NCI-H748 (cell line): ENCODE data around the gene BOK.
"Not testable (repeated sequence)": the region's sequence is repeated elsewhere in the genome, so short reads cannot be mapped to it uniquely, and the experiment has no call there.

Source experiments
- DNase-seq: peaks from one replicate; lab custom pipeline; 2025; ENCODE audit not compliant: unreplicated experiment; lab: John Stamatoyannopoulos, UW

Gene BOK

DNA sequence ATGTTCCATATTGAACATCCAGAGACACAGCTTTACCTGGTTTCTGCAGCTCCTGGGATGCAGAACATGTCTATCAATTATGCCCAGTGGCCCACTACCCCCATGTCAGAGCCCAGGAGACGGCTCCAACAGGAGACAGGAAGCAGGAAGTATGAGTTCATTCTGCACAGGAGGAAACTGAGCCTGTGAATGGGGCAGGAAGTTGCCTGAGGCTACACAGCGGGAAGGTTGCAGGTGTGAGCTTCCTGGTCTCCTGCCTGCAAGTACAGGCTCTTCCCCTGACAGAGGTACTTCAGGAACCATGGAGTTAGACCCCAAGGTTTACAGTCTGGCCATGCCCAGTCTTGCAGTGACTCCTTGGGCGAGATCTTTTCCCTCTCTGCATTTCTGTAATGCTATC lies 2.8 kb upstream of the BOK start:
- no peak for DNase-seq

DNA sequence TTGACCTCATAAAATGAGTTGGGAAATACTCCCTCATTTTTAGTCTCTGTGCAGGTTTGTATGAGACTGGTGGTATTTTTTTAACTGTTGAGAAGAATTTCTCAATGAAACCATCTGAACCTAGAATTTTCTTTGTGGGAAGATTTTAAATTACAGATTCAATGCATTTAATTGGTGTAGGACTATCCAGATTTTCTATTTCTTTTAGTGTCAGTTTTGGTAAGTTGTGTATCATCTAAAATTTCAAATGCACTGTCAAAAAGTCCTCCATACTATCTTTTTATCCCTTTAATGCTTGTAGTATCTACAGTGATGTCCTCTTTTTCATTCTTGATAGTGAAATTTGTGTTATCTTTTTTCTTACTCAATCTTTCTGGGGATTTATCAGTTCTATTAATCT lies 1.8 kb upstream of the BOK start:
- DNase-seq: no peak

DNA sequence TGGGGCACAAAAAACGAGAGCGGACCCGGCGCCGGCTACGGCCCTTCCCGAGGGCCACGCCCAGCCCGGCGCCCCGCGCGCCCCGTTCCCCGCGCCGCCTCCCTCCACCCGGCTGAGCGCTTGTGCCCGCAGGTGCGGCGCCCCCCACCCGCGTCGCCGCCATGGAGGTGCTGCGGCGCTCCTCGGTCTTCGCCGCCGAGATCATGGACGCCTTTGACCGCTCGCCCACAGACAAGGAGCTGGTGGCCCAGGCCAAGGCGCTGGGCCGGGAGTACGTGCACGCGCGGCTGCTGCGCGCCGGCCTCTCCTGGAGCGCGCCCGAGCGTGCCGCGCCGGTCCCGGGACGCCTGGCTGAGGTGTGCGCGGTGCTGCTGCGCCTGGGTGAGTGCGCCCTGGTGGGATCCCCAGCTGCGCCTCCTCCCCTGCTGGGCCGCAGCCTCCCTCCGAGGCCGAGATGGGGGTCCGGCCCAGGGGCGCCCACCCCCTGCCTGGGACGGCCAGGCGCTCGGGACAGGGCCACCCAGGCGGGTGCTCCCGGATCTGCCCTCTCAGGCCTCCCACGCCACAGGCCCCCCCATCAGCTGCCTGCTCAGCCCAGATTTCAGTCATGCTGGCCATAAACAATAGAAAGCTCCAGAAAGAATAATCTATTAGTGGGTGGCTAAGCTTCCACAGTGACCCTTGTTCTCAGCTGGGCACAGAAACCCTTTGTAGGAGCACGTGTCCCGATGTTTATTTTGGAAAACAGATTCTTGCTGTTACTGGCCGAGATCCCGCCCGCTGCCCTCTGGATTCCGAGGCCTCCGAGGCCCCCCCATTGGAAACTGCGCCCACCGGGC lies 997 bp downstream of the BOK start:
- peak; percentile 58 for DNase-seq

DNA sequence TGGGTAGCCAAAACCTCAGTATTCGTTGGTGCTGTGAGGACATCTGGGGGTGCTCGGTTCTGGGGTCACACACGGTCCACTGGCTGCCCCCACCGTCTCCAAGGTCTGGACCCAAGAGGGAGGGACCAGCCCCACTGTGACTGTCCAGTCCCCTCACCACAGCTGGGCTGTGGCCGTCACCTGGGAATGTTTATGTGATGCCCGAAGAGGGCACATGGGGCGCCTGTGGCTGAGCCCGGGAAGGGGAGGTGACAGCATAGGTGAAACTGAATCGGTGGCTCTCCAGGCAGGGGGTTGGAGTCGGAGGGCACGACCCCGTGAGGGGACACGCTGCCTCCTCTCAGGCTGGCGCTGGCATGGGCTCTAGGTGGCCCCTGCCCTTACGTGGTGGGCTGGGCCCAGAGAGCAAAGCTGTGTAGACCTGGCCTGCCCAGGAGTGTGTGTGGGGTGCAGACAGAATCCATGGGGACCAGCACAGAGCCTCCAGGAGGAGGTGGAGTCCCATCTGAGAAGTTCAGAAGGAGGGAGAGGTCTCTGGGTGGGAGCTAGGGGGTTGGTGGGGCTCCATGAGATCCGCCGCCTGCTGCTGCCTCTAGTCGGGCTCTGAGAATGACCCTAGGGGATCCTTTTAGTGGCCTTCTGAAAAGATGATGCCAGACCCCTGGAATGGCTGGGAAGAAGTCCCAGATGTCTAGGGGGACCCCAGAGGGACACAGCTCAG lies 1.8 kb downstream of the BOK start:
- DNase-seq: no peak

DNA sequence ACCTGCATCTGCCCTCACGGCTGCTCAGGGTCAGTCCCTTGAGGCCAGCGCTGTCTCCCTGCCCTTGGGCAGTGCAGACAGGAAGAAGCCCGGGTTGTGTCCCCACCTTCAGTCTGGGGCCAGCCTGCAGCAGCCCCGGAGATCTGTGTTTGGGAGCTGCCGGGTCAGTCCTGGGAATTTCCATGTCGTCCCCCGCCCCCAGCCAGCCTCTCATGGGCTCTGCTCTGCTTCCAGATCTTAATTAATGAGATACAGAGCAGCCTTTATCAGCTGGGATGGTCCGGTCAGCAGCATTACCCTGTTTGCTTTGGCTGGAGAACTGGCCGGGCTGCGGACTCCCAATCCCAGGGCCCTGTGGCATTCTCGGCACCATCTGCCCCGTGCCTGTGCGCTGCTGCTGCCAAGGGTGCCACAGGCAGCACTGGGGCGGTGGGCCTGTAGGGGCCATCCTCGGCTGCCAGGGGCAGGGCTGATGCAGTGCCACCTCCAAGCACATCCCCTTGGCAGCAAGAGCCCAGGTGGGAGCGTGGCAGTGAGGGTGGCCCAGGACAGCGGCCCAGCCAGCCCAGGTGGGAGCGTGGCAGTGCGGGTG lies 2.4 kb downstream of the BOK start:
- no peak for DNase-seq

DNA sequence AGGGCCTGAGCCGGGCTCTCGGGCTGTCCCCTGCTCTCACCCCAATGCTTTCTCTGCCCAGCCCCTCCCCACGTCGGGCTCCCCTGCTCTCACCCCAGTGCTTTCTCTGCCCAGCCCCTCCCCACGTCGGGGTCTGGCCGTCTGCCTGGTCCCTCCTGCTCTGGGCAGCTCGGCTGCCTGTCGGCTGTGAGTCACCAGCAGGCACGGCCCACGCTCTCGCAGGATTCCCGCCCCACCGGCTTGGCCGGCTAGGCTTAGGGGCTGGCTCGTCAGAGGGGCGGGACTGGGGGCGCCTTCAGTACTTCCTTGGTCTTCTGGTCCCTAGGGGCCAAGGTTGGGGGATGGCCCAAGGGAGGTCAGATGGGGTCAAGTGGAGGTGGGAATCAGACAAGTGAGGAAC lies 3.3 kb downstream of the BOK start:
- DNase-seq: no peak

DNA sequence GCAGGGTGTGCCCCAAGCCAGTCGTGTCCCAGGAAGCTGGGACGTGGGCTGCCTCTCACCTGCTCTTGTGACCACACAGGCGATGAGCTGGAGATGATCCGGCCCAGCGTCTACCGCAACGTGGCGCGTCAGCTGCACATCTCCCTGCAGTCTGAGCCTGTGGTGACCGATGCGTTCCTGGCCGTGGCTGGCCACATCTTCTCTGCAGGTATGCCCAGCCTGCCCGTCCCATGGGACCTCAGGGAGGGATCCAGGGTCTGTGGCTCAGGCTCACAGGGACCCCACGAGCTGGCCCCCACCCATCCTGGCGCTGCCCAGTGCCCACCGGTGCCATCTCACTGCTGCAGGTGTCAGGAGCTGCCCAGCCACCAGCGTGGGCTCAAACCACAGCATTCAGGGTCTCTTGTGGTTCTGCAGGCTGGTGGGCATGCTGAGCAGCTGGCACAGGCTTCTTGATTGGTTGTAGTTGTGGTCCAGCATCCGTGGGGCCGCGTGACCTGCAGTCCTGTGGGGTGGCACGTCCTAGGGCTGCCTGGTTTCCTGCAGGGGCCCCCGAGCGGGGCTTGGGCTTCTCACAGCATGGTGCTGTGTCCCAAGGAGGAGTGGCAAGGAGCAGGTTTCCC lies 3.8 kb downstream of the BOK start:
- DNase-seq: no peak

DNA sequence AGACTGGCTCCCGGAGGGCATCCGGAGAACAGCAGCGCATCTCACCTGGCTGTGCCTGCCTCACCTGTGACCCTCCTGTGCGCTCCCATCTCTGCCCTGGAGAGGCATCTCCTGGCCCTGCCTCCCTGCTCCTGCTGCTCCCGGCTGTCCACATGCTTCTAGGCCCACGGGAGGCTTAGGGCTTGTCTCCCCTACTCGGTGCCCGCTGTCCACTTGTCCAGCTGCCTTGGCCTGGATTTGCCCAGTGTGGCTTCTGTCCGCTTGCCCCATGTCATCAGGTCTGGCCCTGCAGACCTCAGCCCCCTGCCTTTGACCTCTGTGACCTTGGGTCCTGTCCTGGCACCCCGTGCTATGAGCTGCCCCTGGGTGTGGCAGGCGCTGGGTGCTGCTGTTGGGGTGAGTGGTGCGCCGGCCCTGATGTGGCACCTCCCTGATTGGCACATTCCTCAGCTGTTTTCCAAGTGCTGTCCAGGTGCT lies 4.5 kb downstream of the BOK start:
- DNase-seq: no peak

DNA sequence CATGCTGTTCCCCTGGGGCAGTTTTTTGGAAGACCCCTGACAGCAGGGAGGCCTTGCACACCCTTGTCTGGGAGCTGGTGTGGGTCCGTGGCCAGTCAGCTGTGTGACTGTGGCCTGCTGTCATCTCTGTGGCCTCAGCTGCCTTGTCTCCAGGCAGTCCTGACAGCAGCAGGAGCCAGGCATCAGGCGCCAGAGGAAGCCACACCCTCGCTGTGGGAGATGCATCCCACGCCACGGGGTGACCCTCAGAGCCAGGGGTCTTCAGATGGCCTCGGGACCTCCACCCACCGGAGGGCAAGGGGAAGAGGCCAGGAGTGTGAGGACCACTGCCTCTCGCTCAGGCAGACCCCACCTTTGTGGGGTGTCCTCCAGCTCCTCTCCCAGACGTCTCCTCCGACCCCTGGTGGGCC lies 5.0 kb downstream of the BOK start:
- DNase-seq: no peak

DNA sequence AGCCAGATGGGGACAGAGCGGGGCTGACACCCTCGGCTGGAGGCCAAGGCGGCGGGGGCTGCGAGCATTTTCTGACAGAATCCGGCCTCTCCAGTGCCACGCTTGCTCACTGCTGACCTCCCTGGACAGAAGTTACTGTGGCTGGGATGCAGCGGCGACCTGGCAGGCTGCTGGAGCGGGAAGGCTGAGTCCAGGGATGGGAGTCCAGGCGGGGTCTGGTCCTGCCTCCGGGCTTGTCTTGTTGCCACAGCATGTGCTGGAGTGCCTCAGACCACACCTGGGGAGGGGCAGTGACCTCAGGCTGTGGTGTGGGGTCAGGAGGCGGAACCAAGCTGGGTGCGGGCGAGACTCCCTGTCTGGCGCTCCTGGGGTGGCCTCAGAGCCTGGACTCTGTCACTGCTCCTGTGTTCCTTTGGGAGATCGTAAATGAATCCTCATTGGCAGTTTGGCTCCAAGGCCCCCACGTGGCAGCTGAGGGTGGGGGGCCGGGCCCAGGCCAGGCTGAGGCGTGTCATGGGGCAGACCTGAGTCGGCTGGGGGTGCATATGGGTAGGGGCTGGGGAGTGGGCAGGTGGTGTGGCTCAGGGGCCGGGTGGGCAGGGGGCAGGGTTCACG lies 5.5 kb downstream of the BOK start:
- DNase-seq: no peak

DNA sequence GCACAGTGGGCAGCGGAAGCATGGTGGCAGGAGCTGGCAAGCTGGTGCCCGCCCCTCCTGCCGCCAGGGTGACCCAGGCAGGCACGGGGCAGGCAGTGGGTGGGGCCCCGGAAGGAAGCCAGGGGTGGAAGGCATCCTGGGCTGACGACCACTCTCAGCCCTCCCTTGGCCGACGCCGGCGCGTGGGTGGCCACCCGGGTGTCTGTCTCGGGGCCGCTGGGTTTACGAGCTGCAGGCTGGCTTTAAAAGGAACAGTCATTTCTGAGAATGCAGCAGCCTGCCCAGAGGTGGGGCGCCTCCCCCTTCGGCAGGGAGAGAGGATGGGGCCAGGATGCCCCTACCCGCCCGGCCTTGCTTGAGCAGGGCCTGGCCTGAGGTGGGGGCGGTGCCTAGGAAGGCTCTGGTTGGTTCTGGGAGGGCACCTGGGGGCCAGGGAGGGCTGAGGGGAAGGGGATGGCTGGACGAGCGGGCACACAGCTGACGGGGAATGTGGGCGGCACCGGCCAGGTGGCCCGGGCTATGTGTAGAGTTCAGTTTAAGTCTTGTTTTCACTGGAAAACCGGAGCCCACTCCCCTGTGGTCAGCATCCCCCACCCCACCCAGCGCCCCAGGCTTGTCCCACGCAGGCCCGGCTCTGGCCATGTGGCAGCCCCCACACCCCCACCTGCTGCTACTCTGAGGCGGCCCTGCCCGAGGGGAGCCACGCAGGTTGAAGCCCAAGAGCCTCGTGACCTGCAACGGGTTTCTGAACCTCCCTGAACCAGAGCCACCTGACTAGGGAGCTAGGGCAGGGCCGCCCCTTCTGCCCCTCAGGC lies 6.3 kb downstream of the BOK start:
- DNase-seq: no peak

DNA sequence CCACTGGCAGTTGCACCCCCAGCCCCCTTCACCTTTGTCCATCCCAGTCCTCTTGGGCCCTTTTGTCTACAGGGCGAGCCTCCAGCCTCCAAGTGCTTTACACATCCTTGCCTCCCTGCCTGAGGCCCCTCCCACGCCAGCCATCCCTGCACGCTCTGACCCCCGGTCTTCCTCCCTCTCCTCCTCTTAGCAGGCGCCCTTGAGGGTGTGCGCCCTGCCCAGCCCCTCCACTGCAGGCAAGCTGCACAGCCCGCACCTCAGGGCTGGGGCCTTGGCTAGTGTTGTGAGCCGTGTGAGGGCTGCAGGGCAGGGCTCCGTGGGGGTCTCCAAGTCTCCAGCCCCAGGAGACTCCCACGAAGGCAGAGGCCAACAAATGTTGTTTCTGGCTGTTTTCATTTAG lies 6.9 kb downstream of the BOK start:
- no peak for DNase-seq

DNA sequence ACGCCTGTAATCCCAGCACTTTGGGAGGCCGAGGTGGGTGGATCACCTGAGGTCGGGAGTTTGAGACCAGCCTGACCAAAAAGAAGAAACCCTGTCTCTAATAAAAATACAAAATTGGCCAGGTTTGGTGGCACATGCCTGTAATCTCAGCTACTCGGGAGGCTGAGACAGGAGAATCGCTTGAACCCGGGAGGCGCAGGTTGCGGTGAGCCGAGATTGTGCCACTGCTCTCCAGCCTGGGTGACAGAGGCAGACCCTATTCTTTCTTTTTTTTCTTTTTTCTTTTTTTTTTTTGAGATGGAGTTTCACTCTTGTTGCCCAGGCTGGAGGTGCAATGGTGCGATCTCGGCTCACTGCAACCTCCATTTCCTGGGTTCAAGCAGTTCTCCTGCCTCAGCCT lies 7.5 kb downstream of the BOK start:
- DNase-seq: not testable (repeated sequence)

DNA sequence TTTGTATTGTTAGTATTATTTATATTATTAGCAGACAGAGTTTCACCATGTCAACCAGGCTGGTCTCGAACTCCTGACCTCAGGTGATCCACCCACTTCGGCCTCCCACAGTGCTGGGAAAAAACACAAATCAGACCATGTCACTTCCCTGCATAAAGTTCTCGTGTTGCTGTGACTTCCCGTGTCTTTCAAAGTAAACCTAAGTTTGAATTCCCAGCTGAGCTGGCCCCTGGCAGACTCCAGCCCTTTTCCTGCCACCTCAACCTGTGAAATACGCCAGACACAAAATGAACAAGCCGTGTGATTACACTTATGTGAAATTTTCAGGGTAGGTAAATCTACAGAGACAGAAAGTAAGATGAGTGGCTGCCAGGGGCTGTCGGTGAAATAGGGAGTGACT lies 7.9 kb downstream of the BOK start:
- no peak for DNase-seq

DNA sequence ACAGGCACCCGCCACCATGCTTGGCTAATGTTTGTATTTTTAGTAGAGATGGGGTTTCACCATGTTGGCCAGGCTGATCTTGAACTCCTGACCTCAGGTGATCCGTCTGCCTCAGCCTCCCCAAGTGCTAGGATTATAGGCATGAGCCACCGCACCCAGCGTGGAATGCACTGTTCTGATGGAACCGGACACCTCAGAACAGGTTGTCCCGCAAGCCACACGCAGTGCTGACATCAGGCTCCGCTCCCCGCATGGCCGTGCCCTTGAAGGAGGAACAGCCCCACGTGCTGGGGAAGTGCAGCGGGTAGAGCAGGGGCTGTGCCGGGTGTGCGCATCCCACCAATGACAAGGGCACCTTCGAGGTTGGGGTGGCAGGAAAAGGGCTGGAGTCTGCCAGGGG lies 8.7 kb downstream of the BOK start:
- DNase-seq: not testable (repeated sequence)

DNA sequence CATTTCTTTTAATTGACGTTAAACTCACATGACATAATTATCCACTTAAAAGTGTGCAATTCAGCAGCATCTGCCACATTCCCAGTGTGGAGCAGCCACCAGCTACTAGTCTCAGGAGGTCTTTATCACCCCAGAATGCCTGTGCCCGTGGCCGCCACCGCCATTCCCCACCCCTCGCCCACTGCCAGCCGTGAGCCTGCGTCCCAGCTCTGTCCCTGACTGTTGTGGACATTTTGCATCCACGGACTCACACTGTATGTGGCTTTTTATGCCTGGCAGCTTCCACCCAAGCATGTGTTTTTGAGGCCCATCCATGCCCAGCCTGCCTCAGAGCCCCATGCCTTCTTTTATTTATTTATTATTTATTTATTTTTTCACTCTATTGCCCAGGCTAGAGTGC lies 9.2 kb downstream of the BOK start:
- DNase-seq: no peak

DNA sequence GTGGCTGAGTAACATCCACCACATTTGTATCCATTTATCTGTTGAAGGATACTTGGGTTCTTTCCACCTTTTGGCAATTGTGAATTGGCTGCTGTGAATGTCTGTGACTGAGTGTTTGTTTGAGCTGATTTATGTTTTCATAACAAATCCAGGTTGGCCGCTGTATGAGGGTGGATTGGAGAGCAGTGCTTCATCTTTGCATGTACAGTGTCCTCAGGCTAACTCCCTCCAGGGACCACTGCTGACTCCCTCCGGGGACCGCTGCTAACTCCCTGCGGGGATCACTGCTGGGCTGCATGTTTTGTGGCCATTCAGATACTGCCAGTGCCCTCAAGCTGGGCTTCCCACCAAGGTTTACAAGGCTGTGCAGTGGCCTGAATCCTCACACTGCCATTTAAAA lies 10.2 kb downstream of the BOK start:
- no peak for DNase-seq

DNA sequence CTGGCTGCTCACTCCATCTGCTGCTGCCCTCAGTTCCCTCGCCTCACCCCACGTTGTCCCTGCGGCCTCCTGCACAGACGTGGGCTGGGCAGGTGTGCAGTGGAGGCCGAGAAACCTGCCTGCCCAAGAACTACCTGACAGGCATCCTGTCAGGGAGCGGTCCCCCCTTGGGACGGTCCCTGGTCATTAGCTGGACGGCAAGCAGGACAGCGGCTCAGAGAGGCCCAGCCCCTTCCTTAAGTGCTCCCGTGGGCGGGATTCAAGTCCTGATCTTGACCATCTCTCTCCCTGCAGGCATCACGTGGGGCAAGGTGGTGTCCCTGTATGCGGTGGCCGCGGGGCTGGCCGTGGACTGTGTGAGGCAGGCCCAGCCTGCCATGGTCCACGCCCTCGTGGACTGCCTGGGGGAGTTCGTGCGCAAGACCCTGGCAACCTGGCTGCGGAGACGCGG lies 11.3 kb downstream of the BOK start:
- DNase-seq: no peak

DNA sequence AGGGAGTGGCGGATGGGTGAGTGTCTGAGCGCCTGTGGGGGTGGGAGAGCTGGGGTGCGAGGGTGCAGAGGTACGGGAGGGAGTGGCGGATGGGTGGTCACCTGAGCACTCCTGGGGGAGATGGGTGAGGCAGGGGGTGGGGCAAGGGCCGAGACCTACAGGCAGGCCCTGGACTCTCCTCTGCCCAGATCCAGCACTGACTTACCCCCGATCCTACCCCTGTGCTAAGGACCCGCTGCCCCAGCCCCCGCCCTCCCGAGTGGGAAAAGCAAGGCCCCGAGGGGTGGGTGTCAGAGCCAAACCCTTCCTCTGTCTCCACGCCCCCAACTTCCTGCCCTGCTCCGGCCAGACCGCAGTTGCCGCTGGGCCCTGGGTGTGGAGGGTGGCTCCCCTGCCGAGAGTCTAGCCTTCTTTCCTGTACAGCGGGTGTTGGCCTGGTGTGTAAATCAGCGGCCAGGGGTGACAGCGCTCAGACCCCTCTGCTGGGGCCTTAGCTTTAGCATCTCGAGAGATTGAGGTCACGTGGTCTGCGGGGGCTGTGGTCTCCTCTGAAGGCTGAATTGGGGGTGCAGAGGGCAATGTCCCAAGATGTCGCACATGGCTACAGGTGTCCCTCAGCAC lies 12.5 kb downstream of the BOK start:
- DNase-seq: no peak
